Mammary epithelial cell (primary cell): ENCODE data around the gene DAAM2.

ENCODE experiments used
- EZH2 ChIP-seq: IDR thresholded peaks from 2 replicates; pipeline ENCODE4 v1.6.1; 2012; ENCODE audit warnings: low read length, inconsistent platforms, borderline replicate concordance
- TF ChIP-seq, protein P1 (sequence below), 2 donors: IDR thresholded peaks in 1 of 2; conservative IDR thresholded peaks in 1 of 2; 2 replicates each; pipeline ENCODE4 v1.5.1; 2011 to 2012; ENCODE audit warnings: inconsistent platforms in 2 of 2, low read length in 2 of 2, mild to moderate bottlenecking in 2 of 2, control low read depth in 1 of 2, low read depth in 1 of 2; ENCODE audit not compliant: insufficient read depth in 1 of 2; ENCODE audit errors: extremely low read depth in 1 of 2

DNA sequence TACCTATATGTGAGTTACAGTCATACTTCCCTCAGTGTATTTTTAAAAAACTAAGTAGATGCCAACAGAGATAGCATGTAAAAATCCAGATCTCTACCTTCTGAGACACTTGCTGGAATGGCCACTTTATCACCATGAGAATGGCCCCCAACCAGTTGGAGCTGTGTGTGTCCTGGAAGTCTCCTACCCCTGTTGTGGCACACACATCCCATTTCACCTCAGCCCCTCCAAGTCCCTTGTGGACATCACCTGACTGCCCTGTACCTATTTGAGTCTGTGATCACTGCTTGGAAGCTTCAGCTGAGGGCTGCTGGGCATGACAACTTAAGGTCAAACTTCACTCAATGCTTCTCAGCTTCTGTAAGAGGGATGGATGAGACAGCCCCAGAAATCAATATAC, 118.0 kb downstream of the DAAM2 start:
- TF ChIP-seq, protein P1, sequence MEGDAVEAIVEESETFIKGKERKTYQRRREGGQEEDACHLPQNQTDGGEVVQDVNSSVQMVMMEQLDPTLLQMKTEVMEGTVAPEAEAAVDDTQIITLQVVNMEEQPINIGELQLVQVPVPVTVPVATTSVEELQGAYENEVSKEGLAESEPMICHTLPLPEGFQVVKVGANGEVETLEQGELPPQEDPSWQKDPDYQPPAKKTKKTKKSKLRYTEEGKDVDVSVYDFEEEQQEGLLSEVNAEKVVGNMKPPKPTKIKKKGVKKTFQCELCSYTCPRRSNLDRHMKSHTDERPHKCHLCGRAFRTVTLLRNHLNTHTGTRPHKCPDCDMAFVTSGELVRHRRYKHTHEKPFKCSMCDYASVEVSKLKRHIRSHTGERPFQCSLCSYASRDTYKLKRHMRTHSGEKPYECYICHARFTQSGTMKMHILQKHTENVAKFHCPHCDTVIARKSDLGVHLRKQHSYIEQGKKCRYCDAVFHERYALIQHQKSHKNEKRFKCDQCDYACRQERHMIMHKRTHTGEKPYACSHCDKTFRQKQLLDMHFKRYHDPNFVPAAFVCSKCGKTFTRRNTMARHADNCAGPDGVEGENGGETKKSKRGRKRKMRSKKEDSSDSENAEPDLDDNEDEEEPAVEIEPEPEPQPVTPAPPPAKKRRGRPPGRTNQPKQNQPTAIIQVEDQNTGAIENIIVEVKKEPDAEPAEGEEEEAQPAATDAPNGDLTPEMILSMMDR (conservative IDR thresholded peaks at IDR 0.05 in 1 of 2, IDR thresholded peaks at IDR 0.05 in 1 of 2; ENCODE audit: extremely low read depth in 1 of 2, insufficient read depth in 1 of 2, low read depth in 1 of 2, low read length in 2 of 2): no peak
- no peak for TF ChIP-seq EZH2
